NCI-H345 (cell line): ENCODE measurements around the gene CCNC.

ENCODE experiments used
- DNase-seq: peaks from one replicate; lab custom pipeline; 2025; lab: John Stamatoyannopoulos, UW

Gene CCNC

DNA sequence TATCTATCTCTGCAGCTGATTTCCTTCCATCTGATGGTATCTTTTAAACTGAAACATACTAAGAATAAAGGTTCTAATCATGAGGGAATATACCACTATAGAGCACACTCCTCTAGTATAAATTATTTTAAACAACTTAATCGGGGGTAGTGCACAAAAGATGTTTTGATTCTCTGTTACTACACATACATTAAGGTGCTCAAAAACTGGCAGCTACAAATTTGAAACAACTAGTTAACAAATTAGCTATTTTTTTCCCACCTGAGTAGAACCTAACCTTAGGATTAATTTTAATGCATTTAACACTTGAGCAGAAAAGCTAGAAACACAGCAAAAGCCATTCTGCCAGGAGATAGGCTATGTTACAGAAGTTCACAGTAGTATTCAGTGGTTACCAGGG lies 23.0 kb downstream of the CCNC start:
- no peak for DNase-seq

DNA sequence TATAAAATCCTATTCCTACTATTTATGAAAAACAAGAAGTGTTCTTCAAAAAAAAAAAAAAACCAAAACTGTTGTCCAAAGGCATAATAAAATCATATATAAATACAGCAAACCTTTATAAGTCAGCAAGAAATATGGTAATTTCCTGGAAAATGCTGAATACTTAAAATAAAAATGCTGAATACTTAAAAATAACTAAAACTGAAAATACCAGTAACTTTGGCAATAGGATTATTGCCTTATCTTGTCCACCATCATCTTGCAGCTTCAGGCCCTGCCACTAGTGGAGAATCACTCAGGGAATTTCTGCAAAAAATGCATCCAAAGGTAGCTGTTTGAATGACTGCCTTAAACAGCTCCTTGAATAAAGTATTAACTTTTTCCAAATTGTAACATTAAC lies 24.5 kb downstream of the CCNC start:
- no peak for DNase-seq

DNA sequence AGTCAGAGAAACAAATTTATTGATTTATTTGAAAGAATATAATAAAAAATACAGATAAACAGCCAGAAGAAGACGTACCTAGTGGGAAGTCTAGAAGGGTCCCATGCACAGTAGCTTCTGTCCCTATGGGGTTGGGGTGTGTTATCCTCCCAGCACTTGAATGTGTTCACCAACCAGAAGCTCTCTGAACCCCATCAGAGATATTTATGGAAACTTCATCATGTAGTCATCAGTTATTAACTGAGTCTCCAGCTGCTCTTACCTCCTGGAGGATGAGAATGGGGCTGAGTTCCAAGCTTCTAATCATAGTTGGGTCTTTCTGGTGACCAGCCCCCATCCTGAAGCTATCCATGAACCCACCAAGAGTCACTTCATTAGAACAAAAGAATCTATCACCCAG lies 37.8 kb downstream of the CCNC start:
- DNase-seq = no peak

DNA sequence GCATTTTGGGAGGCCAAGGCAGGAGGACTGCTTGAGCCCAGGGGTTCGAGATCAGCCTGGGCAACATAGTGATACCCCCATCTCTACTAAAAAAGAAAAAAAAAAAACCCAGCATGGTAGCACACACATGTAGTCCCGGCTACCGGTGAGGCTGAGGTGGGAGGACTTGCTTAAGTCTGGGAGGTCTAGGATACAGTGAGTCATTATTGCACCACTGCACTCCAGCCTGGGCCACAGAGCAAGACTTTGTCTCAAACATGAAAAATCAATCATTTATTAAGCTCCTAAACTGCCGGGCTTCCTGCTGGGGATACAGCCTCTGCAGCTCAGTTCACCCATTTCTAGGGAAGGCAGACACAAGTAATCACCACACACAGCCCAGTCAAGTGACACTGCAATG lies 45.9 kb downstream of the CCNC start:
- DNase-seq = no peak

DNA sequence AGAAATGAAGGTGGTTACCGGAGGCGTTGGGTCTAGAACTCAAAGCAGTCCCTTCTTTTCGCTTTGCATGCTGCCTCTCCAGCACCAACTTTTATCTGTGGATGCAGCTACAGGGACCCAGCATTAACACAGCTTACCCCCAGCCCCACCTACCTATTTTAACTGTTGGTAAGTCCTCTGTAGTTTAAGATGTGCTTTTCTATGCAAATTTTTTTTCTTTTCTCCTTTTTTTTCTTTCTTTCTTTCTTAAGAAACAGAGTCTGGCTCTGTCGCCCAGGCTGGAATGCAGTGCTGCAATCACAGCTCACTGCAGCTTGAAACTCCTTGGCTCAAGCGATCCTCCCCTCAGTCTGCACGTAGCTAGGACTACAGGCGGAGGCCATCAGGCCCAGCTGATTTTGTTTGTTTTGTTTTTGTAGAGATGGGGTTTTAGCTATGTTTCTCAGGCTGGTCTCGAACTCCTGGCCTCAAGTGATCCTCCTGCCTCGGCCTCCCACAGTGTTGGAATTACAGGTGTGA lies 46.8 kb downstream of the CCNC start:
- DNase-seq = no peak

DNA sequence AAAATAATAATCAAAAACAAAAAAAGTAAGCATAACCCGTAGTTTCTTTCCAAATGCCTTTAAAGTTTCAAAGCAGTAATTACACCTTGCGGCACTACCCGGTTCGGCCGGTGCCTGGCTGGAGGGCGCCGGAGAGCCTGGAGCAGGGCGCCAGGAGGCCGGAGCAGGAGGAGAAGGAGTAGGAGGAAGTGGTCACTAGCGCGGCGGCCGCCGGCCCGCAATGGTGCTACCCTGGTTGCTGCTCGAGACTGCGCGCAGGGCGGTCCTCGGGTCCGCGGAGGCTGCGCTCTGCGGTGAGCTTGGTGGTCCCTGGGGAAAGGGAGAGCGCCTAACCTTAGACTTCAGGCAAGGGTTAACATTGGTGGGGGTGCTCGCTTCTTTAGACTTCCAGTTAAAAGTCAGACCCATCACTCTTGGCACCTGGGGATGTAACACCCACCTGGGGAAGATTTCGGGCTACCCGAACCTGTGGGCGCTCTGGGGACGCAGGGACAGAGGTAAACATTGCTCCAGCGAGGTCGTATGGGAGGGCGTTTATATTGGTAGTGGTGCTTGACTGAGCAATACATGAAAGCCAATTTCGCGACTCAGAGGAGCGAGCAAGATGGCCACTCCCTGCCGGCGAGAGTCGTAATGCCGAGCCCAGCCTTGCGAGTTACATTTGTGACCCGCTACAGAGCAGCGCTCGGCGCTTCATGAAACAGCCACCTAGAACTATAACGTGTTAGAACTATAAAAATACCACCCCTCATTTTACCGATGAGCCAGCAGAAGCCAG lies 47.4 kb downstream of the CCNC start:
- DNase-seq = peak; percentile 82

DNA sequence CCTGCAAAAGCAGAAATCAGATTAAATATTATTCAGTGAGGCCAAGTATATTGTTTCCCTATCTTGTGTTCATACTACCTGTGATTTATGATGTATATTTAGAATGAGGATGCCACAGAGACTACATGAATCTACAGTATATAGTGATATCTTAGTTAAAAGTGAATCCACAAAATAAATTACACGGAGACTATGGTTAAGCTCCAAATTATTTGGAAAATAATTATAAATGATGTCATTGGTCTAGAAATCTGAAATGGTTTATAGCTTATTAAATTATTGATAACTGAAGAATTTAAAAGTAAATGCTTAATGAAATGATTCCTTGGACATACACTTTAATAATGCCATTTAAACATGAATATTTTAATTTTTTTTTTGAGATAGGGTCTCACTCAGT lies 49.0 kb downstream of the CCNC start:
- DNase-seq = no peak

DNA sequence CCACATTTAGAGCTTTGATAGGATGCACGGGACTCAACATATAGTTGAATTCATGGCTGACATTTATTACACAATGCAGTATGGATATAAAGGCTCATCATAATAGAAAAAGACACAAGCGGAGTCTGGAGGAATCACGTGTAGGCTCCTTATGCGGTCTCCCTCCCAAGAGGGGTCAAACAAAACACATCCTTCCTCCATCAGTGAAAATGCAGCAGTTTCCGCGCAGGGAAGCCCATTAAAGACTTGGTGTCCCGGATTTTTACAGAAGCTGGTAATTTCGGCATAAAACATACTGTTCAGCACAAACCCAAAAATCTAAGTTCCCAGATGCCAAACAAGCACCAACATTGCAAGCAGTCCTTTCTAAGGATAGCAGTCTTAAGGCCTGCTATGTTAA lies 54.4 kb downstream of the CCNC start:
- DNase-seq = no peak

DNA sequence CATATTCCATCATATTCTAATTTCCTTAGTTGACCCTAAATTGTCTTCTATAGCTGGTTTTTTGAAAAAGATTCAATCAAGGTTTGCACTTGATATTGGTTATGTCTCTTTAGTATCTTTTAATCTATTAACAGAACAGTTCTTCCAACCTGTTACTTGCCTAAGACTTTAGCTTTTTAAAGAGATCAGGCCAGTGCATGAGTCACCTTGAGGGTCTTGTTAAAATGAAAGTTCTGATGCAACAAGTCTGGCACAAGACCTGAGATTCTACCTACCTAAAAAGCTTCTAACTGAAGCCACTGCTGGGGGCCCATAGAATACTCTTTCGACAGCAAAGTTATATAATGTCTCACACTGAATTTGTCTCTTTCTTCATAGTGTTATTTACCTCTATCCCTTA lies 56.4 kb downstream of the CCNC start:
- DNase-seq = no peak

DNA sequence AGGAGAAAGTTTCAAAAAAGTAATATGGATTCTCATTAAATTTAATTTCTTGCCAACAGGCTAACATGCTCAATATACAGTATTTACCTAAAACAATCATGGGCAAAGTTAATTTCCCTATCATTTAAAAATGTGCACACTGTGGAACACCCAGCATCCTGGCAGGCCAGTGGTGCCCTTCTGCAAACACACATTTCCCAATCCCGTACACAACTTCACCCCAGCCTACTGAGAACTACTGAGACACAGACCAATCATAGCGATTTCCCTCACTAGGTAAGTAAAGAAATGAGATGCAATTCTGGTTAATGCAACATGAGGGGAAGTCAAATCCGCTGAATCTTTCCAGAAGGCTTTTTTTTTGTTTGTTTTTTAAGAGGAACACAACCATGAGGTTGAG lies 60.8 kb downstream of the CCNC start:
- no peak for DNase-seq

DNA sequence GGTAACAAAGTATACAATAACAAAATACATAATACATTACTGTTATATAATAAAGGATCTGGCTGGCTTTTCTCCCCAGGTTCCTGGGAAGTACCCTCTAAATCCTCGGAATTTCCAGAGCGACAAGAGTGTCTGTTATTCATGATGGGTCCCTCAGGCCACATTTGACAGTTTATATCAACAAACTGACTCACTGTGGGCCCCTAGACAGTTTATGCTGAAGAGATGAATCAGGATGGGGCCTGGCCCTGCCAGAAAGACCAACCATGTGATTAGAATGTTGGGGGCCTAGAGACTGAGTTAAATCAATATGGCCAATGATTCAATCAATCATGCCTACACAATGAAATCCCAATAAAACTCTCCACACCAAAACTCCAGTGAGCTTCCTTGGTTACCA lies 66.7 kb downstream of the CCNC start:
- DNase-seq = no peak

DNA sequence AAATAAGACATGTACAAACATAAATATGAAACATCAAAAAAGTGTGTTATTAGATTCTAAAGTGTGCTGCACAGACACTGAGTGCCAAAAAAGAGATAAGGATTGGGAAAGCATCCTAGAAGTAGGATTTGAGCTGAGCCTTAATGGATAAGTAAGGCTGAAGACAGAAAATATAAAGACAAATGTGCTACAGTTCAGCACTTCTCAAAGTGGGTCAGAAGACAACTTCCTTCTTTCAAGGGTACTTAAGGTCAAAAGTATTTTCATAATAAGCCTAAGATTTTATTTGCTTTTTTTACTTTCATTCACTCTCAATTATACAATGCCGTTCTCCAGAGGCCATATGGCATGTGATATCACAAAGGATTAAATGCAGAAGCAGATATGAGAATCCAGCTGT lies 70.0 kb downstream of the CCNC start:
- no peak for DNase-seq

DNA sequence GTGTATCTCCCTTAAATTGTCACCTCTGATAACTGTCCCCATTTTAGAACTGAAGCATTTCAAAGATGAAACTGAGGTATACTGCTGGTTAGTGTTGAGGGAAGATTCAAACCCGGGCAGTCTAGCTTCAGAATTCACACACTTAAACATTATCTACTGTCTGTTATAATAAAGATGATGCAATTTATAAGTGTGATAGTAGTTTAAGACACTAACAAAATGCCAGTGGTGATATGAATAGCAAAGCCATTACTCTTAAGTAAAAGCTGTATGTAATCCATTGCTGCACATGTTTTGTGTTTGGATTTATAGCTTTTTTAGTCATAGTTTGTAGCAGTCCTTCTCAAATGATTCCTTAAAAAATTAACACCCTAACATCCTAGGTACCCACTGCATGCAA lies 73.0 kb downstream of the CCNC start:
- DNase-seq = no peak
